Lung (tissue), 12 donors: ENCODE data around the gene ACACA. TPM values are rescaled to one million over a fixed set of nuclear protein-coding genes. Genes with fewer than 3 reads are reported as not detected.
A peak's percentile ranks its signal among the peaks of the same experiment; 100 is the strongest.

Experiments used
- ATAC-seq: fragments of 200-7000 bp; cut with Tn5 transposase; one replicate; pipeline ENCODE4 v1.9.1; 2020; ENCODE audit warnings: moderate number of reproducible peaks; ENCODE audit not compliant: insufficient read depth, low FRiP score
- DNase-seq, 3 donors: peaks; one replicate each; pipeline ENCODE4 v3.0.0-alpha.2; 2013 to 2017
- H3K27ac ChIP-seq, 2 donors: one replicate each; pipeline ENCODE4 v1.5.1; 2013; ENCODE audit warnings: mild to moderate bottlenecking in 2 of 2, moderate library complexity in 2 of 2, control low read depth in 1 of 2, inconsistent platforms in 1 of 2, low read depth in 1 of 2, low read length in 1 of 2
- H3K27me3 ChIP-seq, 3 donors: one replicate each; pipeline ENCODE4 v1.5.1; 2013; ENCODE audit warnings: low read length in 2 of 3; ENCODE audit not compliant: control insufficient read depth in 3 of 3, insufficient read depth in 3 of 3
- H3K36me3 ChIP-seq, 4 donors: one replicate each; pipeline ENCODE4 v1.5.1; 2013; ENCODE audit warnings: low read length in 4 of 4, mild to moderate bottlenecking in 1 of 4, moderate library complexity in 1 of 4; ENCODE audit not compliant: control insufficient read depth in 4 of 4, insufficient read depth in 4 of 4
- H3K4me1 ChIP-seq, 5 donors: one replicate each; pipeline ENCODE4 v1.5.1; 2013; ENCODE audit warnings: low read length in 5 of 5, mild to moderate bottlenecking in 2 of 5, moderate library complexity in 1 of 5; ENCODE audit not compliant: control insufficient read depth in 5 of 5, insufficient read depth in 5 of 5
- H3K4me3 ChIP-seq: one replicate; pipeline ENCODE4 v1.5.1; 2013; ENCODE audit warnings: mild to moderate bottlenecking, control low read depth, moderate library complexity
- H3K9ac ChIP-seq, 2 donors: one replicate each; pipeline ENCODE4 v1.5.1; 2013; ENCODE audit warnings: low read length in 2 of 2, control low read depth in 1 of 2; ENCODE audit not compliant: insufficient read depth in 1 of 2
- H3K9me3 ChIP-seq, 4 donors: one replicate each; pipeline ENCODE4 v1.5.1; 2013; ENCODE audit warnings: low read length in 3 of 4, mild to moderate bottlenecking in 1 of 4, moderate library complexity in 1 of 4; ENCODE audit not compliant: control insufficient read depth in 4 of 4, insufficient read depth in 3 of 4
- WGBS, 2 donors: extraction: QIAGEN DNeasy Blood & Tissue Kit; methylation state at CpG; one replicate each; pipeline ENCODE4 v1.1.7; 2013; 5-methylcytosine and 5-hydroxymethylcytosine counted together
- polyA plus RNA-seq, 2 donors: library from polyadenylated mRNA; stranded (reverse); fragments of 200-250 nt; gene quantifications; one replicate each; pipeline ENCODE4 v1.2.1, GENCODE V29; 2013
- total RNA-seq, 2 donors: library from RNA; depleted of rRNA in 1 of 2; stranded (reverse); fragments of >200 nt in 1 of 2; gene quantifications; one replicate each; pipeline ENCODE4 v1.2.1, GENCODE V29; 2014 to 2021
- TF ChIP-seq, protein P1 (sequence below): IDR thresholded peaks from 2 replicates; pipeline ENCODE4 v1.5.1; 2012; ENCODE audit warnings: mild to moderate bottlenecking; ENCODE audit errors: control extremely low read depth, extremely low read depth
- donor health status: control.
- donor health status: control.
- donor health status: Bipolar disorder and iron deficiency.
- donor health status: healthy.
- donor health status: DM: yes; HTN: yes; CAD: no.

Gene ACACA
- total and polyA plus RNA-seq, 4 donors: 26.0 to 111 (median 55.6) TPM

GRCh38 chr17:37221865-37222264 lies 184.8 kb downstream of the ACACA start:
- no peak overlapping the region for H3K27ac ChIP-seq
- TF ChIP-seq, protein P1, sequence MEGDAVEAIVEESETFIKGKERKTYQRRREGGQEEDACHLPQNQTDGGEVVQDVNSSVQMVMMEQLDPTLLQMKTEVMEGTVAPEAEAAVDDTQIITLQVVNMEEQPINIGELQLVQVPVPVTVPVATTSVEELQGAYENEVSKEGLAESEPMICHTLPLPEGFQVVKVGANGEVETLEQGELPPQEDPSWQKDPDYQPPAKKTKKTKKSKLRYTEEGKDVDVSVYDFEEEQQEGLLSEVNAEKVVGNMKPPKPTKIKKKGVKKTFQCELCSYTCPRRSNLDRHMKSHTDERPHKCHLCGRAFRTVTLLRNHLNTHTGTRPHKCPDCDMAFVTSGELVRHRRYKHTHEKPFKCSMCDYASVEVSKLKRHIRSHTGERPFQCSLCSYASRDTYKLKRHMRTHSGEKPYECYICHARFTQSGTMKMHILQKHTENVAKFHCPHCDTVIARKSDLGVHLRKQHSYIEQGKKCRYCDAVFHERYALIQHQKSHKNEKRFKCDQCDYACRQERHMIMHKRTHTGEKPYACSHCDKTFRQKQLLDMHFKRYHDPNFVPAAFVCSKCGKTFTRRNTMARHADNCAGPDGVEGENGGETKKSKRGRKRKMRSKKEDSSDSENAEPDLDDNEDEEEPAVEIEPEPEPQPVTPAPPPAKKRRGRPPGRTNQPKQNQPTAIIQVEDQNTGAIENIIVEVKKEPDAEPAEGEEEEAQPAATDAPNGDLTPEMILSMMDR: no peak
- H3K9ac ChIP-seq: no peak overlapping the region
- H3K36me3 ChIP-seq: peaks cover 9 to 25% (median 12%) of the 10 kb centered on the region in 4 donors
- no peaks in the 10 kb centered on the region for H3K27me3 ChIP-seq
- DNase-seq (no peak), ATAC-seq (no peak)
- WGBS, 2 donors: 91 to 94% methylated on average over 2 of the region's 2 CpGs
- peaks cover 0 to 8% (median 0%) of the 10 kb centered on the region in 5 donors for H3K4me1 ChIP-seq
- no peaks in the 10 kb centered on the region for H3K9me3 ChIP-seq
- H3K4me3 ChIP-seq: no peak overlapping the region

GRCh38 chr17:37220607-37220953 lies 186.1 kb downstream of the ACACA start:
- no peak overlapping the region for H3K27ac ChIP-seq
- peak in 2 of 3 donors; percentile 21 to 24 for DNase-seq
- peaks cover 0 to 8% (median 0%) of the 10 kb centered on the region in 5 donors for H3K4me1 ChIP-seq
- no peak overlapping the region for H3K9ac ChIP-seq
- TF ChIP-seq, protein P1: no peak
- H3K9me3 ChIP-seq: no peaks in the 10 kb centered on the region
- ATAC-seq: no peak
- no peak overlapping the region for H3K4me3 ChIP-seq
- peaks cover 7 to 17% (median 11%) of the 10 kb centered on the region in 4 donors for H3K36me3 ChIP-seq
- WGBS, 2 donors: 37 to 45% methylated on average over 1 of the region's 1 CpG
- no peaks in the 10 kb centered on the region for H3K27me3 ChIP-seq

DNA sequence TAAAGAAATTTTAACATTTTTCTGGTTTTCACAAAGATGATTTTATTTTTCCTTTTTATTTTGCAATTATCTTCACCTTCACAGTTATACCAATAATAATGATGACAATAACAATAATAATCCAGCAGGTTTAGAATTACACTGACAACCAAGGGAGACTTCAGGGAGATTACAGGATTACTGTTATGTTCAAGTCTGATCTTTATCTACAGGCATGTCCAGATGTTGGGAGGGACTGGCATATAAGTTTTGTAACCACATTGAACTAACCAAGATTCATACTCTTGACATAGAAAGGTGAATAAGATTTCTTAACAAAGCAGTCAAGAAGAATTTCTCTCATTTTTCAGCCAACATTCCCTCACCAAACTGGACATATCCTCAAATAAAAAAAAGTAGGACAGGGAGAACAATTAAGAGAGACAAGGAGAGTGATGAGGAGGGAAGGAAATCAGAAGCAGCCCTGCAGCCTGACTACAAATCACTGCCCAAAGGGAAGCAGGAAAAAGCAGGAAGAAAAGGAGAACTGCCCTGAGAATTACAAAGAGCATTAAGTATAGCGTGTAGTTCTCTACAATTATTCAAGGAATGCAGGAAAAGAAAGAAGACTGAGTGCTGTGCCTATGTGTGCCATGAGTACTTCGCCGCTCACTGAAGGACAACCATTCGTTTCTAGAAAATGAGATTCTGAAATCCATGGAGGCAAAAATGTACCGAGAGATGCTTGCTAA lies 186.6 kb downstream of the ACACA start:
- Histone ChIP-seq H3K4me3 (no peak overlapping the region), H3K9ac (no peak overlapping the region), H3K4me1 (peaks cover 0 to 8% (median 0%) of the 10 kb centered on the region in 5 donors), H3K27me3 (no peaks in the 10 kb centered on the region), H3K27ac (no peak overlapping the region), H3K9me3 (no peaks in the 10 kb centered on the region), H3K36me3 (peaks cover 2 to 12% (median 8%) of the 10 kb centered on the region in 4 donors)
- WGBS, 2 donors: 87 to 90% methylated on average over 5 of the region's 5 CpGs
- ATAC-seq (no peak), DNase-seq (no peak)
- TF ChIP-seq, protein P1: no peak
